GM15510 (cell line): ENCODE results near the gene FAM168A.

Source experiments
- POLR2A ChIP-seq: IDR thresholded peaks from 3 replicates; pipeline ENCODE4 v1.6.1; 2011; ENCODE audit warnings: borderline replicate concordance; ENCODE audit not compliant: insufficient read length; ENCODE audit errors: extremely low read depth

The FAM168A gene

DNA sequence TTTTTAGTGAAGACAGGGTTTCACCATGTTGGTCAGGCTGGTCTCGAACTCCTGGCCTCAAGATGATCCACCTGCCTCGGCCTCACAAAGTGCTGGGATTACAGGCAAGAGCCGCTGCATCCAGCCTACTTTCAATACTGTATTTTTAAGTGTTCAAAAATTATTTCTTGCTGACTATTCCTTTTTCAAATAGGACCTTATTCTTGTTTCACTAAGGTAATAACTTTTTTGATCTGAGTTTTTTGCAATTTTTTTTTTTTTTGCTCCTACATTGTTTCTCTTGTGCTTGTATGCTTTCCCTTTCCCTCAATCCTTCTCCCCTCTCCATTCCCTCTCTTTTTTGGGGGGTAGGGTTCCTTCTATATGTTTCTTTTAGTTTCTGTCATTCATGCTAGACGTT is 73.1 kb downstream of the FAM168A start:
- no peak for TF ChIP-seq POLR2A

DNA sequence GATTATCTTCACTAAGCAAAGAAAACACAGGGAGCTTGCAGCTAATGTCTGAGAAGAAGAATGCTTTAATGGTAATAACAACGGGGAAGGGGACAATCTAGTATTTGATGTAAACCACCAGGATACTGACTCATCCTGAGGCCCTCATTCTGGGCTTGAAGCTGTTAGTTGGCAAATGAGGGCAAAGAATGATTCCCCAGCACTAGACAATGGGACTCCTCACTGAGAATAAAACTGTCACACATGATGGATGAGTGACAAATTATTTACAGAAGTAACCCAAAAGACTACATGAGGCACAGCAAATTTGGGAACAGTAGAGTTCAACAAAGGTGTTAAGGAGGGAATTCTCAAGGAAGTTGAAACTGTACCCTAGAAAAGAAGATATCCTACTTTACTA is 76.3 kb downstream of the FAM168A start:
- TF ChIP-seq POLR2A, result no peak

DNA sequence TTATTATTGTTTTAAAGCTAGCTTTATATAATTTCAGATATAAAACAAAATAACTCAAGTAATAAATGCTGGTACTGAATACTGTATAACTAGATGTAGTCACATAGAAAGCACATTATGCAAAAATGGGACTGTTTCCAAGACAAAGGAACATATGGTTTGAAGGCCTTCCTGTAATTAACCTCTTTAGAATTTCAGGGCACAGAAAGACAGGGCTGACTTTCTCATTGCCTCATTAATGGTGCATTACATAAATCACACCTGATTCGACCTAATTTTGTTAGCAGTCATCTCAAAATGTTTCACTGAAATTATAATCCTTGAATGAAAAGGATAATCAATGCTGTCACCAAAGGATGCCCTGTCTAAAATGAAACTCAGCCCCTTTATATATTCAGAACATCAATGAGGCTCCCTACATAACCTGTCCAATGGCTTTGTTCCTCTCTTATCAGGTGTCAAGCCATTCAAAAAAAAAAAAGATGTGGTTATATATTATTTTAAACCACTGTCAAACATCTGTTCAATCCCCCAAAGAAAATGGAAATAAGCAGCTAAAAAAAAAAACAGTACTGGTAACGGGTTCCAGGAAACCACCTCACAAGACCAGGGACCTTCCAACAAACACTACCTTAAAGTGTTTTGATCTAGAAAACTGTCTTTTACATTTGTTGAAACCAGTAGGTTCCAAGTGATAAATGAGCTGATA is 77.4 kb downstream of the FAM168A start:
- no peak for TF ChIP-seq POLR2A

DNA sequence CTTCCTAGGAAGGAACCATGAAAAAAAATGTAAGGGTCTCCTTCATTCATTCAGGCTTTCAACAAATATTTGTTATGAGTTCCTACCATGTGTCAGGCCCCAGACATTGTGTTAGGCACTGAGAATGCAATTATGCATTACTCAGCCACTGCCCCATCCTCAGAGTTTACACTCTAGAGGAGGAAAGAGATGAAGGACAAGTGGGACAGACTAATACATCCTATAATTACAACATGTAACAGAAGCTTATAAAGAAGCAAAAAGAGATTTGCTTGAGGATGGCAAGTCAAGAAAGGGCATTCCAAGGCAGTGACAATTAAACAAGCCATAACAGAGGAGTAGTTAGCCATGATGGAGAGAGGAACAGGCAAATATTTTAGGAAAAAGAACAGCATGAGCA is 78.6 kb downstream of the FAM168A start:
- TF ChIP-seq POLR2A, result no peak

DNA sequence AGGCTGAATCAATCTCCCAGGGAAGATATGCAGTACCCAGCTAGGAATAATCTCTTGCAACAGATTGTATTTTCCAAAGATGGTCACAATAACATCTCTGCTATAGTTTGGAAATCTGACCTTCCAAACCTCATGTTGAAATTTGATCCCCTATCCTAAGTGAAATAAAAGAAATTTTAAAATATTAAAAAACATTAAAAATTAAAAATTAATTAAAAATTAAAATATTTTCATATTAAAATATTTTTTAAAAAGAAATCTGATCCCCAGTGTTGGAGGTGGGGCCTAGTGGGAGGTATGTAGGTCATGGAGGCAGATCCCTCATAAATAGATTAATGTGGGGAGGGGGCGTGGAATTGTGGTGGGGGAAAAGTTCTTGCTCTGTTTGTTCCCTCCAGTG is 79.7 kb downstream of the FAM168A start:
- no peak for TF ChIP-seq POLR2A

DNA sequence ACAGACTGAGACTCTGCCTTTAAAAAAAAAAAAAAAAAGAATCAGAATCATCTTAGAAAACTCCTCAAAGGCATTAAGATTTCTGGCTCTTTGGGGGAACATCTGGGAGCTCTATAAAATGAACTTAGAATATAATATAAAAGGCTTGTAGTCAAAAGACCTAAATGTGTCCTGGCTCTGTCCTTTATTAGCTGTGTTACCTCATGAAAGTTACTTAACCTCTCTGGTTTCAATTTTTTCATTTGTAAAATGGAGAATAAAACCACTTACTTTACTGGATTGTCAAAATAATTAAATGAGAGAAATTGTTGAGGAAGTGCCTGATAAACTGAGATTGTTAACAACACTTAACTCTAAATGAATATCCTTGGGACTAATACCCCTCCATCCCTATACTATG is 81.8 kb downstream of the FAM168A start:
- TF ChIP-seq POLR2A, result no peak

DNA sequence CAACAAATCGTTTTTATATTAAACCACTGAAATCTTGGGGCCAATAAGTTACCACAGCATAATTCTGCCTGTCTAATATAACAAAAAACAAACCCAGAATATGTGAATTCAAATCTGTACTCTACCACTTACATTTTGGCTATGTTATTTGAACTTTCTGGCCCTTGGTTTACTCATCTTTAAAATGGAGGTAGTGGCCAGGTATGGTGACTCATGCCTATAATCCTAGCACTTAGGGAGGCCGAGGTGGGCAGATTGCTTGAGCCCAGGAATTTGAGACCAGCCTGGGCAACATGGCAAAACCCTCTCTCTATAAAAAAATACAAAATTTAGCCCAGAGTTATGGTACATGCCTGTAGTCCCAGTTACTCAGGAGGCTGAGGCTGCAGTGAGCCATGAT is 84.2 kb downstream of the FAM168A start:
- no peak for TF ChIP-seq POLR2A

DNA sequence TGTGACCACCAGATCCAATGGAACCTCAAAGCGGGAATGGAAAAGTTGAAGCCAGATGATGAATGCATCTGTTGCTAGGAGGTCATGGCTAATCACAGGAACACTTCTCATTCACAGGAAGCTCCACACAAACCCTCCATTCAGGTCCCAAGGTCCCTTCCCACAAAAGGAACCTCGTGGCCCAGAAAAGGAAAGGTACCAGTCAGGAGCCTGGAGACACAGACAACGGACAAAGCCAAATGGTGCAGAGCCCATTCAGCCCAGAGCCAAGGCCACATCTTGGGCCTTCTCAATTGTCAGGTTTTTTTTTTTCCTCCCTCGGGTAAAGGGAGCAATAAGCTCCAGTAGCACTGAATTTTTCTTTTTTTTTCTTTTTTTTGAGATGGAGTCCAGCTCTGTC is 87.0 kb downstream of the FAM168A start:
- no peak for TF ChIP-seq POLR2A

DNA sequence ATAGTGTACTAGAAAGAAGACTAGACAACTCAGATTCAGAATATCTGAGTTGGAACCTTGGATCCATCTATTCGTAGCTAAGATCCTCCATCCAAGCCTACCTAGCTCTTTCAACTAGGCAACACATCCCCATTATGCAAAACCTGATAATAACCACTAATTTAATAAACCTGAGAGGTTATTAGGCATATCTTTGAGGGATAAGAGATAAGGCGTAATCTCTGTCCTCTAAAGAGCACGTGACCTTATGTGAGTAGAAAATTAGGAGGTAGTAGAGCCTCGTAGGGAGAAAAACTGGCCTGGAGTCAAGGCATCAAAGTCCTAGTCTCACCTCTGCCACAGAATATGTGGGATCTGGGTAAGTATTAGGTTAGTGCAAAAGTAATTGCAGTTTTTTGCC is 87.8 kb downstream of the FAM168A start:
- no peak for TF ChIP-seq POLR2A

DNA sequence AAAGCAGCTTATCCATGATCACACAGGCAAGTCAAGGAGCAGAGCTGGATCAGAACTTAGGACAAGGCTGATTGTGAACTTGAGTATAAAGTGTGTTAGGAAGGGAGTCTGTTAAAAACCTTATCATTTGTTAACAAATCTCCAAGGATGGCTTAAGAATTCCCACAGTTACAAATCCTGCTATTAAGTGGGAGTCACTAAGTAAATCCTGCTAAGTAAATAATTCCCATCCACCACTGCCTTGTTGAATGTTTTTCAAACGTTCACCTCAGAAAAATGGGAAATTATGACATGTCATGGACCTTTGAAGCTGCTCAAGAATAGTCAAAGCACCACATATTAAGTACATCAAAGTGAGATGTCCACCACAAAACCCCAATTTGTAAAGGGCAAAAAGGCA is 88.7 kb downstream of the FAM168A start:
- TF ChIP-seq POLR2A, result no peak

DNA sequence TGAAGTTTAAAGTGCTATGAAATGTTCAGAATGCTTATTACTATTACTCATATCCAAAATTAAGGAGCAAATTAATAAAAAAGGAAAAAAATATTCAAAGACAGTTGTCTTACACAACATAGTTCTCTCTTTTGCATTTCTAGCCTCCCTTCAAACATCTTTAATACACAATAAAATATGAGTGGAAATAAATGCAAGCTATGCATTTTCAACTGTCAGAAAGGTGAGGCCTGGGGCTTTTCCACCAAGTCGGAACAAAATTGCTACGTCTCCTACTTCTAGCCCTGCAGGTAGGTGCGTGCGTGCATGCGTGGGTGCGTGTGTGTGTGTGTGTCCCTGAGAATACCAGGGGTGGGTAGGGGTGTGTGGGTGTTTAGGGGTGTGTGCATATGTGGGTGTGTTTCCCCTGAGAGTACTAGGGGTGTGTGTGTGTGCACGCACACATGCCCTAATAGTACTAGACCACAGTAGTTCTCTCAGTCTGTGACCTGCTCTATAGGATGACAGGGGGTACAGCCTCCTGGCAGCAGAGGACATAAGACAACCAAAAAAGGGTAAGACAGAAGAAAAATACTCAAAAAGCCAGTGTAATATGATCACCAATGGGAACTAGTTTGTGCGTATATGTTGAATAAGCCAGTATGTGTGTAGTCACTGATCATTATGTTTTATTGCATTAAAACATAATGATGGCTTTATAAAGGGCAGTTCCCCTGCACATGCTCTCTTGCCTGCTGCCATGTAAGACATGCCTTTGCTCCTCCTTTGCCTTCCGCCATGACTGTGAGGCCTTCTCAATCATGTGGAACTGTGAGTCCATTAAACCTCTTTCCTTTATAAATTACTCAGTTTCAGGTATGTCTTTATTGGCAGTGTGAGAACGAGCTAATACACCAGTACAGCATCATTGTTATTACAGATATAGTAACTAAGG is 89.4 kb downstream of the FAM168A start:
- TF ChIP-seq POLR2A, result no peak

DNA sequence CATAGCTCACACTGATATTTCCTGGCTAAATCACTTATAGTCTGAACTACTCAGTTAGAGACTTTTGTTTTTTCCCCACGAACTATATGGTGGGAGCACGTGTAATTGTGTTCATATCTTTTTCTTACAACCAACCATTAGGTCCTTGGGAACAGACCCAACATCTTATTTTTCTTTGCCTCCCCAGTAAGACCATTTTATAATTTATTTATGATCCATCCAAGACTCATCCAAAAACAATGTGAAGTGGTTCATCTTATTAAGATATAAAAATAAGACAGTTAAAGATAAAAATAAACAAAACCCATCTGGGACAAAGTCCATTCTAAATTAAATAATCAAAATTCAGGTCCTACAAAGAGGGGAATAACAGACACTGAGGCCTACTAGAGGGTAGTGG is 90.8 kb downstream of the FAM168A start:
- no peak for TF ChIP-seq POLR2A

DNA sequence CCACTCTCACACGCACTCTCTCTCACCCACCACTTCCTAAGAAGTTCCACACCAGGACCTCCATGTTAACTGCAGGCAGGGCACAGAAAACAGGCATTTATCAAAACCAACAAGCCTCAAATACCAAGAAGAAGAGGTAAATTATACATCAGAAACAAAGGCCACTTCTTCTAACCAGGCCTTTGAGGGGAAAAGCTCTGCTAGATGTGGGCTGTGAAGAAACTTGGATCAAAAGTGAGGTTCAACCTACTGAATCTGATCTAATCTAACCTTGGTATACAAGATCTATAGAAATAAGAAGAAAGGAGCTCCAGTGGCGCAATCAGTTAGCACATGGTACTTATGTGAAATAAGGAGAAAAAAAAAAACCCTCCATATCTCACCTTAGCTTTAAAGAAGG is 91.9 kb downstream of the FAM168A start:
- TF ChIP-seq POLR2A, result no peak

DNA sequence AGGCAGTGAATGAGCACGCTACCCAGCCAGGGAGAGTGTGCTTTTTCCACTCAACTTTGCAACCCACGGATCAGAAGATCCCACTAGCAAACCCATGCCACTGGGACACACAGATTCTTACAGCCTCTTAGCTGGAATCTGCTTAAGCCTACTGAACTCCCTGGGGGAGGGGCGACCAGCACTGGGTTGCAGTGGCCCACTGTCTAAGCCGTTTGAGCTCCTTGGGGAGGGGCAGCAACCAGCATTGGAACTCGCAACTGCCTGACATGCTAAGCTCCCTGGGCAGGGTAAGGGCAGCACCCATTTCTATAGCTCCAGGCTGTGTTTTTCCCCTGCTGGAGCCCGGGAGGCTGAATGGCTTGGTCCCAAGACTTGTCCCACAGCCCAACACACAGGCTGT is 99.6 kb downstream of the FAM168A start:
- TF ChIP-seq POLR2A, result no peak

DNA sequence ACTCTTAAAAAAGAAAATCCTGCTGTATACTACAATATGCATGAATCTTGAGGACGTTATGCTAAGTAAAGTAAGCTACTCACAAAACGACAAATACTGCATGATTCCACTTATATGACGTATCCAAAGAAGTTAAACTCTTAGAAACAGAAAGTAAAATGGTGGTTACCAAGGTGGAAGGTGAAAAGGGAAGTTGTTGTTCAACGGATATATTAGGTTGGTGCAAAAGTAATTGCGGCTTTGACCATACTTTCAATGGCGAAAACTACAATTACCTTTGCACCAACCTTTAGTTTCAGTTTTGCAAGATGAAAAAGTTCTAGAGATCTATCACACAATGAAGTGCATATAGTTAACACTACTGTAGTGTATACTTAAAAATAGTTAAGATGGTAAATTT is 101.8 kb downstream of the FAM168A start:
- no peak for TF ChIP-seq POLR2A

DNA sequence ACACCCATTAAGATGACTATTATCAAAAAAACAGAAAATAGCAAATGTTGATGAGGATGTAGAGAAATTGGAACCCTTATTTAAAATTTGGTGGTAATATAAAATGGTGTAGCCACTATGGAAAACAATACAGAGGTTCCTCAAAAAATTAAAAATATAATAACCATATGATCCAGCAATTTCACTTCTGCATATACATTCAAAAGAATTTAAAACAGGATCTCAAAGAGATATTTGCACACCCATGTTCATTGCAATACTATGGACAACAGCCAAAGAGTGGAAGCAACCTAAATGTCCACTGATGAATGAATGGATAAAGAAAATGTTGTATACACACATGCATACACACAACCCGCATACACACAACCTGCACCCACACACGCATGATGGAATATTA is 102.2 kb downstream of the FAM168A start:
- no peak for TF ChIP-seq POLR2A
